UCSD-AML1 (cell line): Measurements from ENCODE around the gene UGT1A3.
"Not testable (repeated sequence)": the region's sequence is repeated elsewhere in the genome, so short reads cannot be mapped to it uniquely, and the experiment has no call there.

ENCODE experiments used
- DNase-seq: peaks from one replicate; lab custom pipeline; 2025; ENCODE audit not compliant: unreplicated experiment; lab: John Stamatoyannopoulos, UW

Gene UGT1A3

GRCh38 chr2:233728723-233729301, at the start of gene UGT1A3:
Gene UGT1A3, plus strand, starts transcription at chr2:233729042. Its CDS starts 85 bp downstream, at chr2:233729127.
- no peak for DNase-seq

- DNase-seq: no peak
Observed at GRCh38 chr2:233679196-233679595, 49.6 kb upstream of the UGT1A3 start.

GRCh38 chr2:233680361-233681045, 48.3 kb upstream of the UGT1A3 start:
- DNase-seq: no peak

- no peak for DNase-seq
Observed at GRCh38 chr2:233681521-233682099, 47.2 kb upstream of the UGT1A3 start, which contains the start of gene UGT1A7. Gene UGT1A7, plus strand, starts transcription at chr2:233681901. Its CDS starts 37 bp downstream, at chr2:233681938.

GRCh38 chr2:233684640-233685039, 44.2 kb upstream of the UGT1A3 start:
- no peak for DNase-seq

- no peak for DNase-seq
Observed at GRCh38 chr2:233686928-233687327, 41.9 kb upstream of the UGT1A3 start.

GRCh38 chr2:233688341-233688740, 40.5 kb upstream of the UGT1A3 start:
- no peak for DNase-seq

GRCh38 chr2:233689031-233689430, 39.8 kb upstream of the UGT1A3 start:
- DNase-seq: no peak

- DNase-seq: no peak
Observed at GRCh38 chr2:233689501-233689900, 39.3 kb upstream of the UGT1A3 start.

- no peak for DNase-seq
Observed at GRCh38 chr2:233690444-233690843, 38.4 kb upstream of the UGT1A3 start.

- DNase-seq: no peak
Observed at GRCh38 chr2:233691443-233692433, 37.1 kb upstream of the UGT1A3 start.

- DNase-seq: no peak
Observed at GRCh38 chr2:233692648-233693047, 36.2 kb upstream of the UGT1A3 start, which contains the start of gene UGT1A6. Gene UGT1A6, plus strand, starts transcription at chr2:233692890. Its CDS starts 115 bp downstream, at chr2:233693005.

- no peak for DNase-seq
Observed at GRCh38 chr2:233693963-233694362, 34.9 kb upstream of the UGT1A3 start.

- no peak for DNase-seq
Observed at GRCh38 chr2:233698740-233699139, 30.1 kb upstream of the UGT1A3 start.

GRCh38 chr2:233699424-233700027, 29.3 kb upstream of the UGT1A3 start:
- DNase-seq: no peak

- no peak for DNase-seq
Observed at GRCh38 chr2:233700028-233700635, 28.7 kb upstream of the UGT1A3 start.

- not testable (repeated sequence) for DNase-seq
Observed at GRCh38 chr2:233700842-233701241, 28.0 kb upstream of the UGT1A3 start.

- DNase-seq: no peak
Observed at GRCh38 chr2:233702238-233702637, 26.6 kb upstream of the UGT1A3 start.

GRCh38 chr2:233705911-233706506, 22.8 kb upstream of the UGT1A3 start:
- DNase-seq: no peak

GRCh38 chr2:233706720-233707119, 22.1 kb upstream of the UGT1A3 start:
- no peak for DNase-seq
